ENCODE results near the gene SUMF1.

GRCh38 chr3:4375911-4376310 is 91.2 kb downstream of the SUMF1 start:
- TF ChIP-seq ZNF274 (IDR thresholded peaks at IDR 0.05; ENCODE audit: low read depth, low read length) (no peak), YY1 (IDR thresholded peaks at IDR 0.05; ENCODE audit: insufficient read depth, insufficient read length) (no peak)

Measured in NT2/D1 (cell line).